GM23338 (cell line): Measurements from ENCODE around the gene RAB9B. TPM values are rescaled to one million over a fixed set of nuclear protein-coding genes. Genes with fewer than 3 reads are reported as not detected.

Experiments used
- CREB1 ChIP-seq: fragments of 250-450 bp; sonication (Bioruptor Pico); IDR thresholded peaks from 2 replicates; pipeline ENCODE4 v1.5.0; 2020; ENCODE audit warnings: low read depth, mild to moderate bottlenecking, moderate library complexity
- CTCF ChIP-seq, 2 experiments: fragments of 200-600 bp in 1 of 2; sonication (generic) in 1 of 2; conservative IDR thresholded peaks; 2 replicates each; pipeline versions ENCODE4 v1.5.1 to v1.6.1; 2016 to 2017; ENCODE audit warnings: antibody characterized with exemption in 2 of 2, low read depth in 2 of 2, mild to moderate bottlenecking in 2 of 2, moderate library complexity in 1 of 2
- EZH2phosphoT487 ChIP-seq: fragments of 200-600 bp; sonication (generic); IDR thresholded peaks from one replicate; pipeline ENCODE4 v1.8.1; 2018; ENCODE audit warnings: antibody characterized with exemption; ENCODE audit not compliant: unreplicated experiment
- JUNB ChIP-seq: IDR thresholded peaks from one replicate; pipeline ENCODE4 v1.6.1; 2016; ENCODE audit warnings: antibody characterized with exemption; ENCODE audit not compliant: unreplicated experiment
- NANOG ChIP-seq: IDR thresholded peaks from 2 replicates; pipeline ENCODE4 v1.6.1; 2016; ENCODE audit warnings: antibody characterized with exemption, borderline replicate concordance
- POLR2AphosphoS5 ChIP-seq: IDR thresholded peaks from 2 replicates; pipeline ENCODE4 v1.6.1; 2016; ENCODE audit warnings: antibody characterized with exemption, low read depth
- REST ChIP-seq: IDR thresholded peaks from one replicate; pipeline ENCODE4 v1.6.1; 2018; ENCODE audit warnings: antibody characterized with exemption; ENCODE audit not compliant: unreplicated experiment
- STAT1 ChIP-seq: IDR thresholded peaks from one replicate; pipeline ENCODE4 v1.6.1; 2016; ENCODE audit warnings: antibody characterized with exemption; ENCODE audit not compliant: unreplicated experiment
- ZNF114 ChIP-seq: fragments of 250-450 bp; sonication (Bioruptor Pico); IDR thresholded peaks from 2 replicates; pipeline ENCODE4 v1.5.0; 2020; ENCODE audit warnings: mild to moderate bottlenecking, moderate library complexity
- ZNF331 ChIP-seq: fragments of 250-450 bp; sonication (Bioruptor Pico); IDR thresholded peaks from 2 replicates; pipeline ENCODE4 v1.5.0; 2020; ENCODE audit warnings: low read depth, mild to moderate bottlenecking, moderate library complexity
- ZNF462 ChIP-seq: fragments of 250-450 bp; sonication (Bioruptor Pico); IDR thresholded peaks from 2 replicates; pipeline ENCODE4 v1.5.0; 2020; ENCODE audit warnings: mild to moderate bottlenecking, moderate library complexity
- polyA plus RNA-seq: library from polyadenylated mRNA; unstranded; fragments of >200 nt; fragmentation: Nextera tagmentation; extraction: Ambion mirVana; gene quantifications from 2 replicates; pipeline ENCODE4 v1.2.1, GENCODE V29; 2016
- total RNA-seq: library from RNA; depleted of rRNA; stranded (reverse); fragments of >200 nt; shearing (Covaris generic); gene quantifications from 2 replicates; pipeline ENCODE4 v1.2.3, GENCODE V29; 2014
- TF ChIP-seq, protein P1 (sequence below): IDR thresholded peaks from 2 replicates; pipeline ENCODE4 v1.6.1; 2016; ENCODE audit warnings: antibody characterized with exemption

Gene RAB9B
- total and polyA plus RNA-seq, 2 experiments from 2014 or later = 0.24 to 0.28 TPM

GRCh38 chrX:103779141-103779789 is 52.8 kb downstream of the RAB9B start (continued):
- TF ChIP-seq ZNF462 (CRISPR knock-in tag) = no peak
- TF ChIP-seq EZH2phosphoT487 = no peak
- TF ChIP-seq JUNB = no peak
- no peak for TF ChIP-seq STAT1
- no peak for TF ChIP-seq CTCF (conservative IDR thresholded peaks at IDR 0.05; ENCODE audit: low read depth in 2 of 2)
- TF ChIP-seq NANOG = no peak
- TF ChIP-seq REST = no peak
- TF ChIP-seq ZNF331 (CRISPR knock-in tag) = no peak
- TF ChIP-seq ZNF114 (CRISPR knock-in tag) = no peak
- no peak for TF ChIP-seq CREB1 (CRISPR knock-in tag)
- no peak for TF ChIP-seq POLR2AphosphoS5
- TF ChIP-seq, protein P1, sequence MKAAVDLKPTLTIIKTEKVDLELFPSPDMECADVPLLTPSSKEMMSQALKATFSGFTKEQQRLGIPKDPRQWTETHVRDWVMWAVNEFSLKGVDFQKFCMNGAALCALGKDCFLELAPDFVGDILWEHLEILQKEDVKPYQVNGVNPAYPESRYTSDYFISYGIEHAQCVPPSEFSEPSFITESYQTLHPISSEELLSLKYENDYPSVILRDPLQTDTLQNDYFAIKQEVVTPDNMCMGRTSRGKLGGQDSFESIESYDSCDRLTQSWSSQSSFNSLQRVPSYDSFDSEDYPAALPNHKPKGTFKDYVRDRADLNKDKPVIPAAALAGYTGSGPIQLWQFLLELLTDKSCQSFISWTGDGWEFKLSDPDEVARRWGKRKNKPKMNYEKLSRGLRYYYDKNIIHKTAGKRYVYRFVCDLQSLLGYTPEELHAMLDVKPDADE = no peak
